AML-193 (cell line): Measurements from ENCODE around the gene RAB11FIP4.
"Not testable (repeated sequence)": the region's sequence is repeated elsewhere in the genome, so short reads cannot be mapped to it uniquely, and the experiment has no call there.

Source experiments
- DNase-seq, 2 experiments: peaks; one replicate each; lab custom pipeline; 2025; lab: John Stamatoyannopoulos, UW

Gene RAB11FIP4

GRCh38 chr17:31433091-31433790 is 41.8 kb downstream of the RAB11FIP4 start:
- DNase-seq = no peak

GRCh38 chr17:31433811-31434726 is 42.6 kb downstream of the RAB11FIP4 start:
- DNase-seq = no peak

- DNase-seq = no peak
Observed at GRCh38 chr17:31434727-31435050, 43.2 kb downstream of the RAB11FIP4 start.

GRCh38 chr17:31435581-31435980 is 44.1 kb downstream of the RAB11FIP4 start:
- no peak for DNase-seq

- no peak for DNase-seq
Observed at GRCh38 chr17:31437720-31438400, 46.4 kb downstream of the RAB11FIP4 start.

GRCh38 chr17:31439716-31440115 is 48.2 kb downstream of the RAB11FIP4 start:
- no peak for DNase-seq

GRCh38 chr17:31442276-31442675 is 50.8 kb downstream of the RAB11FIP4 start:
- DNase-seq = no peak

- not testable (repeated sequence) for DNase-seq
Observed at GRCh38 chr17:31442856-31443255, 51.4 kb downstream of the RAB11FIP4 start.

- no peak for DNase-seq
Observed at GRCh38 chr17:31443386-31443785, 51.9 kb downstream of the RAB11FIP4 start.

- no peak for DNase-seq
Observed at GRCh38 chr17:31444026-31444425, 52.6 kb downstream of the RAB11FIP4 start.

- no peak for DNase-seq
Observed at GRCh38 chr17:31446195-31446967, 54.9 kb downstream of the RAB11FIP4 start.

- DNase-seq = no peak
Observed at GRCh38 chr17:31448467-31449077, 57.1 kb downstream of the RAB11FIP4 start.

GRCh38 chr17:31449111-31449510 is 57.6 kb downstream of the RAB11FIP4 start:
- no peak for DNase-seq

GRCh38 chr17:31449746-31450145 is 58.3 kb downstream of the RAB11FIP4 start:
- DNase-seq = no peak

GRCh38 chr17:31452101-31452500 is 60.6 kb downstream of the RAB11FIP4 start:
- no peak for DNase-seq

- DNase-seq = no peak
Observed at GRCh38 chr17:31452561-31453110, 61.2 kb downstream of the RAB11FIP4 start.

GRCh38 chr17:31453896-31454295 is 62.4 kb downstream of the RAB11FIP4 start:
- no peak for DNase-seq

- DNase-seq = no peak
Observed at GRCh38 chr17:31456814-31457213, 65.3 kb downstream of the RAB11FIP4 start.

- DNase-seq = no peak
Observed at GRCh38 chr17:31457391-31458234, 66.1 kb downstream of the RAB11FIP4 start.

GRCh38 chr17:31458829-31459228 is 67.4 kb downstream of the RAB11FIP4 start:
- no peak for DNase-seq
